HepG2 (cell line): ENCODE measurements around the gene SERPINA3. TPM values are rescaled to one million over a fixed set of nuclear protein-coding genes. Genes with fewer than 3 reads are reported as not detected.

Experiments used
- FLYWCH1 ChIP-seq: sonication (generic); formaldehyde crosslinking; IDR thresholded peaks from 2 replicates; pipeline ENCODE4 v1.8.1; 2023; ENCODE audit warnings: mild to moderate bottlenecking, missing genetic modification reagents
- FOXA3 ChIP-seq: IDR thresholded peaks from 2 replicates; pipeline ENCODE4 v1.6.1; 2016; ENCODE audit warnings: missing genetic modification reagents, missing compliant biosample characterization
- FOXM1 ChIP-seq: sonication (generic); formaldehyde crosslinking; IDR thresholded peaks from 2 replicates; pipeline ENCODE4 v1.5.0; 2020; ENCODE audit warnings: missing genetic modification reagents
- GATA4 ChIP-seq: sonication (generic); IDR thresholded peaks from 2 replicates; pipeline ENCODE4 v1.6.1; 2016; ENCODE audit warnings: antibody characterized with exemption, low read depth, borderline replicate concordance
- GTF3A ChIP-seq: sonication (generic); formaldehyde crosslinking; conservative IDR thresholded peaks from 2 replicates; pipeline ENCODE4 v1.4.0; 2020; ENCODE audit warnings: mild to moderate bottlenecking, missing genetic modification reagents
- JARID2 ChIP-seq: sonication (generic); formaldehyde crosslinking; IDR thresholded peaks from 2 replicates; pipeline ENCODE4 v1.8.1; 2023; ENCODE audit warnings: missing genetic modification reagents, inconsistent platforms; ENCODE audit not compliant: insufficient replicate concordance
- LCORL ChIP-seq, 2 experiments: fragments of 450-650 bp in 1 of 2; sonication (generic) in 1 of 2; formaldehyde crosslinking in 1 of 2; IDR thresholded peaks; 2 replicates each; pipeline versions ENCODE4 v1.5.0 to v1.6.1; 2017 to 2020; ENCODE audit warnings: antibody characterized with exemption in 1 of 2, missing genetic modification reagents in 1 of 2
- MIER3 ChIP-seq: IDR thresholded peaks from 2 replicates; pipeline ENCODE4 v1.6.1; 2016; ENCODE audit warnings: missing compliant biosample characterization, borderline replicate concordance
- MLLT10 ChIP-seq: sonication (generic); formaldehyde crosslinking; IDR thresholded peaks from 2 replicates; pipeline ENCODE4 v1.4.0; 2020; ENCODE audit warnings: missing genetic modification reagents
- NCOA1 ChIP-seq: sonication (generic); formaldehyde crosslinking; IDR thresholded peaks from 2 replicates; pipeline ENCODE4 v1.9.0; 2021; ENCODE audit warnings: missing genetic modification reagents
- PPARG ChIP-seq: conservative IDR thresholded peaks from 2 replicates; pipeline ENCODE4 v1.6.1; 2016; ENCODE audit warnings: missing biosample characterization, missing genetic modification reagents
- REL ChIP-seq: sonication (generic); formaldehyde crosslinking; conservative IDR thresholded peaks from 2 replicates; pipeline ENCODE4 v1.8.0; 2022; ENCODE audit warnings: mild to moderate bottlenecking, missing genetic modification reagents, moderate library complexity
- TBP ChIP-seq: sonication (generic); formaldehyde crosslinking; IDR thresholded peaks from 2 replicates; pipeline ENCODE4 v1.5.0; 2020; ENCODE audit warnings: missing genetic modification reagents
- TOPORS ChIP-seq: sonication (generic); formaldehyde crosslinking; IDR thresholded peaks from 2 replicates; pipeline ENCODE4 v1.8.0; 2023; ENCODE audit warnings: mild to moderate bottlenecking, missing genetic modification reagents
- WIZ ChIP-seq: sonication (generic); formaldehyde crosslinking; IDR thresholded peaks from 2 replicates; pipeline ENCODE4 v1.5.1; 2020; ENCODE audit warnings: mild to moderate bottlenecking, missing genetic modification reagents
- ZNF263 ChIP-seq: sonication (generic); formaldehyde crosslinking; IDR thresholded peaks from 2 replicates; pipeline ENCODE4 v1.4.0; 2020; ENCODE audit warnings: missing genetic modification reagents
- ZNF264 ChIP-seq: sonication (generic); formaldehyde crosslinking; IDR thresholded peaks from 2 replicates; pipeline ENCODE4 v1.4.0; 2020; ENCODE audit warnings: missing genetic modification reagents
- ZNF549 ChIP-seq: sonication (generic); formaldehyde crosslinking; IDR thresholded peaks from 2 replicates; pipeline ENCODE4 v1.5.0; 2020; ENCODE audit warnings: missing genetic modification reagents
- ZNF557 ChIP-seq: sonication (generic); formaldehyde crosslinking; IDR thresholded peaks from 2 replicates; pipeline ENCODE4 v1.4.0; 2020; ENCODE audit warnings: missing genetic modification reagents
- ZSCAN25 ChIP-seq: sonication (generic); formaldehyde crosslinking; IDR thresholded peaks from 2 replicates; pipeline ENCODE4 v1.8.0; 2022; ENCODE audit warnings: mild to moderate bottlenecking, missing genetic modification reagents
- polyA plus RNA-seq, 8 experiments: library from polyadenylated mRNA; depleted of rRNA in 3 of 8; stranded (reverse) in 7 of 8; unstranded in 1 of 8; fragments of >200 nt; fragmentation: Illumina TruSeq in 4 of 8; extraction: Trizol in 4 of 8; gene quantifications; 2 replicates each; pipeline versions ENCODE4 v1.2.1 to v1.2.3, GENCODE V29; 2011 to 2016; ENCODE audit warnings: low read depth in 4 of 8, missing spikeins in 1 of 8, mixed read lengths in 1 of 8; ENCODE audit not compliant: insufficient read depth in 1 of 8
- total RNA-seq, 5 experiments: library from RNA; depleted of rRNA; stranded (reverse); fragments of >200 nt; fragmentation: Illumina TruSeq; extraction: Trizol; gene quantifications; 2 replicates each; pipeline ENCODE4 v1.2.3, GENCODE V29; 2016; ENCODE audit warnings: low read depth in 1 of 5
- TF ChIP-seq, protein P1 (sequence below): sonication (generic); formaldehyde crosslinking; conservative IDR thresholded peaks from 2 replicates; pipeline ENCODE4 v1.4.0; 2020; ENCODE audit warnings: missing genetic modification reagents
- TF ChIP-seq, protein P2 (sequence below): IDR thresholded peaks from 2 replicates; pipeline ENCODE4 v1.6.1; 2012; ENCODE audit warnings: low read depth, low read length, improper control_type of control experiment
- TF ChIP-seq, protein P3 (sequence below): sonication (generic); formaldehyde crosslinking; IDR thresholded peaks from 2 replicates; pipeline ENCODE4 v1.4.0; 2020; ENCODE audit warnings: missing genetic modification reagents
- TF ChIP-seq, protein P4 (sequence below): fragments of 450-650 bp; IDR thresholded peaks from 2 replicates; pipeline ENCODE4 v1.6.1; 2017; ENCODE audit warnings: mild to moderate bottlenecking

SERPINA3 gene
- total and polyA plus RNA-seq, 2 of the 13 experiments (the other 11 are each of a cell fraction or from before 2014, with no cell fraction given) = 825 to 2,200 TPM

DNA sequence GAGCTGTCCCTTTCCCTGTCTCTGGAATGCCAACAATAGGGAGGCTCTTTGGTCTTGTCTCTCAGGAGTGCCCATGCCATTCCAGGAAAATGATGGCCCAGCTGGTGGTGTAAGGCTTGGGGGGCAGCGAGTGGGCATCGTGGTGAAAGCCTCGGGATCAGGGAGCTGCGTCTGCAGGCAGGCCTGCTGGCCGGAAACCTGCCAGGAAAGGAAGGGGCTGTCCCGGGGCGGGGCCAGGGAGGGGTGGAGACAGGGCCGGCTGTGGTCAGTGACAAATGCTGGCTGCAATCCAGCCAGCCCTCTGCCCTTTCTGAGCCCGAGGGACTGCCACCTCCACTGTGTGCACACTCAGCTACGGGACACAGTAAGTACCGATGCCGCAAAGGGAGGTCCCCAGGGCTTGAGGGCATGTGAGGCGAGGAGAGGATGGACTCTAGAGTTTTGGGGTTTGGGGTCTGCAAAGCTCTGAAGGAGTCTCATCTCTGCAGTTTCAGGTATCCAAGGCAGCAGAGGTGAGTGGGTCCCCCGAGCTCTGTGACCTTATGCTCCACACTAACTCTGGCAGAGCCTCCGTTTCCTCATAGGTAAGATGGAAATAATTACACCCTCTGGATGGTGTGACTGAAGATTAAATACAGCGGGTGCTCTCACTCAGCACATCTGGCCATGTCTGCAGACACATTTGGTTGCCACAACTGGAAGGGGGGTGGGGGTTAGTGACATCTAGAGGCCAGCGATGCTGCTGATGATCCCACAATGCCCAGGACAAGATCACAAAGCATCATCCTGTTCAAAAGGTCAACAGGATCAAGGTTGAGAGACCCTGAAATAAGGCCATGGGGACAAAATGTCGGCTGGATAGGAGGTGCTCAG, 30.8 kb upstream of the SERPINA3 start, which contains the start of gene SERPINA5 (continued):
- TF ChIP-seq REL (CRISPR knock-in tag) = no peak
- no peak for TF ChIP-seq TBP
- TF ChIP-seq, protein P1, sequence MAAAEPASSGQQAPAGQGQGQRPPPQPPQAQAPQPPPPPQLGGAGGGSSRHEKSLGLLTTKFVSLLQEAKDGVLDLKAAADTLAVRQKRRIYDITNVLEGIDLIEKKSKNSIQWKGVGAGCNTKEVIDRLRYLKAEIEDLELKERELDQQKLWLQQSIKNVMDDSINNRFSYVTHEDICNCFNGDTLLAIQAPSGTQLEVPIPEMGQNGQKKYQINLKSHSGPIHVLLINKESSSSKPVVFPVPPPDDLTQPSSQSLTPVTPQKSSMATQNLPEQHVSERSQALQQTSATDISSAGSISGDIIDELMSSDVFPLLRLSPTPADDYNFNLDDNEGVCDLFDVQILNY (CRISPR knock-in tag) = no peak
- 0 out of 2 replicates have a peak, but pooled peaks have one; percentile 23 for TF ChIP-seq ZNF263 (CRISPR knock-in tag)
- no peak for TF ChIP-seq ZNF557 (CRISPR knock-in tag)
- no peak for TF ChIP-seq ZNF264 (CRISPR knock-in tag)
- TF ChIP-seq MIER3 (CRISPR knock-in tag) = 0 out of 2 replicates have a peak, but pooled peaks have one; percentile 59
- TF ChIP-seq, protein P2, sequence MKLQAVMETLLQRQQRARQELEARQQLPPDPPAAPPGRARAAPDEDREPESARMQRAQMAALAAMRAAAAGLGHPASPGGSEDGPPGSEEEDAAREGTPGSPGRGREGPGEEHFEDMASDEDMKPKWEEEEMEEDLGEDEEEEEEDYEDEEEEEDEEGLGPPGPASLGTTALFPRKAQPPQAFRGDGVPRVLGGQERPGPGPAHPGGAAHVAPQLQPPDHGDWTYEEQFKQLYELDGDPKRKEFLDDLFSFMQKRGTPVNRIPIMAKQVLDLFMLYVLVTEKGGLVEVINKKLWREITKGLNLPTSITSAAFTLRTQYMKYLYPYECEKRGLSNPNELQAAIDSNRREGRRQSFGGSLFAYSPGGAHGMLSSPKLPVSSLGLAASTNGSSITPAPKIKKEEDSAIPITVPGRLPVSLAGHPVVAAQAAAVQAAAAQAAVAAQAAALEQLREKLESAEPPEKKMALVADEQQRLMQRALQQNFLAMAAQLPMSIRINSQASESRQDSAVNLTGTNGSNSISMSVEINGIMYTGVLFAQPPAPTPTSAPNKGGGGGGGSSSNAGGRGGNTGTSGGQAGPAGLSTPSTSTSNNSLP = no peak
- TF ChIP-seq WIZ (CRISPR knock-in tag) = no peak
- 0 out of 2 replicates have a peak, but pooled peaks have one; percentile 23 for TF ChIP-seq TOPORS (CRISPR knock-in tag)
- peak; percentile 49; the same call in 1 of the 2 replicates for TF ChIP-seq PPARG (CRISPR knock-in tag)
- TF ChIP-seq GATA4 = no peak
- TF ChIP-seq NCOA1 (CRISPR knock-in tag) = no peak
- TF ChIP-seq FLYWCH1 = no peak
- TF ChIP-seq LCORL (IDR thresholded peaks at IDR 0.05) = no peak
- no peak; the same call in 1 of the 2 replicates for TF ChIP-seq LCORL (CRISPR knock-in tag; IDR thresholded peaks at IDR 0.05)
- TF ChIP-seq, protein P3, sequence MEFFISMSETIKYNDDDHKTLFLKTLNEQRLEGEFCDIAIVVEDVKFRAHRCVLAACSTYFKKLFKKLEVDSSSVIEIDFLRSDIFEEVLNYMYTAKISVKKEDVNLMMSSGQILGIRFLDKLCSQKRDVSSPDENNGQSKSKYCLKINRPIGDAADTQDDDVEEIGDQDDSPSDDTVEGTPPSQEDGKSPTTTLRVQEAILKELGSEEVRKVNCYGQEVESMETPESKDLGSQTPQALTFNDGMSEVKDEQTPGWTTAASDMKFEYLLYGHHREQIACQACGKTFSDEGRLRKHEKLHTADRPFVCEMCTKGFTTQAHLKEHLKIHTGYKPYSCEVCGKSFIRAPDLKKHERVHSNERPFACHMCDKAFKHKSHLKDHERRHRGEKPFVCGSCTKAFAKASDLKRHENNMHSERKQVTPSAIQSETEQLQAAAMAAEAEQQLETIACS (CRISPR knock-in tag) = no peak
- TF ChIP-seq, protein P4, sequence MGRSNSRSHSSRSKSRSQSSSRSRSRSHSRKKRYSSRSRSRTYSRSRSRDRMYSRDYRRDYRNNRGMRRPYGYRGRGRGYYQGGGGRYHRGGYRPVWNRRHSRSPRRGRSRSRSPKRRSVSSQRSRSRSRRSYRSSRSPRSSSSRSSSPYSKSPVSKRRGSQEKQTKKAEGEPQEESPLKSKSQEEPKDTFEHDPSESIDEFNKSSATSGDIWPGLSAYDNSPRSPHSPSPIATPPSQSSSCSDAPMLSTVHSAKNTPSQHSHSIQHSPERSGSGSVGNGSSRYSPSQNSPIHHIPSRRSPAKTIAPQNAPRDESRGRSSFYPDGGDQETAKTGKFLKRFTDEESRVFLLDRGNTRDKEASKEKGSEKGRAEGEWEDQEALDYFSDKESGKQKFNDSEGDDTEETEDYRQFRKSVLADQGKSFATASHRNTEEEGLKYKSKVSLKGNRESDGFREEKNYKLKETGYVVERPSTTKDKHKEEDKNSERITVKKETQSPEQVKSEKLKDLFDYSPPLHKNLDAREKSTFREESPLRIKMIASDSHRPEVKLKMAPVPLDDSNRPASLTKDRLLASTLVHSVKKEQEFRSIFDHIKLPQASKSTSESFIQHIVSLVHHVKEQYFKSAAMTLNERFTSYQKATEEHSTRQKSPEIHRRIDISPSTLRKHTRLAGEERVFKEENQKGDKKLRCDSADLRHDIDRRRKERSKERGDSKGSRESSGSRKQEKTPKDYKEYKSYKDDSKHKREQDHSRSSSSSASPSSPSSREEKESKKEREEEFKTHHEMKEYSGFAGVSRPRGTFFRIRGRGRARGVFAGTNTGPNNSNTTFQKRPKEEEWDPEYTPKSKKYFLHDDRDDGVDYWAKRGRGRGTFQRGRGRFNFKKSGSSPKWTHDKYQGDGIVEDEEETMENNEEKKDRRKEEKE = no peak
- TF ChIP-seq FOXM1 (CRISPR knock-in tag) = no peak
- TF ChIP-seq MLLT10 (CRISPR knock-in tag) = no peak
- TF ChIP-seq ZNF549 (CRISPR knock-in tag) = no peak
- no peak for TF ChIP-seq JARID2 (CRISPR knock-in tag)
- TF ChIP-seq ZSCAN25 (CRISPR knock-in tag) = peak; percentile 88
- TF ChIP-seq FOXA3 = peak; percentile 32; the same call in 1 of the 2 replicates
- no peak for TF ChIP-seq GTF3A (CRISPR knock-in tag)
